Mucosa of descending colon (tissue), 3 donors: ENCODE data around the gene PHF2. TPM values are rescaled to one million over a fixed set of nuclear protein-coding genes. Genes with fewer than 3 reads are reported as not detected.

Source experiments
- ATAC-seq: fragments of 200-7000 bp; cut with Tn5 transposase; one replicate; pipeline ENCODE4 v1.9.1; 2020; ENCODE audit warnings: mild to moderate bottlenecking, moderate library complexity
- DNase-seq, 3 donors: peaks; one replicate each; pipeline ENCODE4 v3.0.0-alpha.2; 2020
- H3K36me3 ChIP-seq: fragments of 200-600 bp; one replicate; pipeline ENCODE4 v1.8.0; 2021; ENCODE audit warnings: low read depth, mild to moderate bottlenecking
- H3K4me1 ChIP-seq: fragments of 200-600 bp; one replicate; pipeline ENCODE4 v1.8.0; 2021; ENCODE audit warnings: low read depth, mild to moderate bottlenecking
- H3K4me3 ChIP-seq: fragments of 200-600 bp; one replicate; pipeline ENCODE4 v1.8.0; 2021; ENCODE audit warnings: mild to moderate bottlenecking
- H3K9me3 ChIP-seq: fragments of 200-600 bp; one replicate; pipeline ENCODE4 v1.8.0; 2021; ENCODE audit warnings: mild to moderate bottlenecking
- CTCF ChIP-seq: fragments of 200-600 bp; IDR thresholded peaks from one replicate; pipeline ENCODE4 v1.8.0; 2022; ENCODE audit warnings: antibody characterized with exemption, mild to moderate bottlenecking
- intact Hi-C, 2 donors: fragments of 100-400 bp; cut with DNase I in 1 of 2; cut with micrococcal nuclease in 1 of 2; formaldehyde crosslinking; loops; one replicate each; pipeline versions ENCODE4 v1.11.0 to v1.11.1; 2022; cut with DNase I, micrococcal nuclease
- total RNA-seq, 3 donors: library from RNA; stranded (reverse); fragmentation: NEBNext Ultra II Directional in 2 of 3; extraction: Animal tissue kit (Norgen Biotek cat#: 25700) in 2 of 3; gene quantifications; one replicate each; pipeline versions ENCODE4 v1.2.1 to v1.2.4, GENCODE V29; 2021 to 2023
- donor health status: DM: no; HTN: no; CAD: no; lungs with moderate emphysema.
- donor health status: DM: no; HTN: no; CAD: no.
- donor health status: DM: no; HTN: yes; CAD: no.

The PHF2 gene
- total RNA-seq, 3 donors from 2014 or later = 19.1 to 42.9 (median 21.7) TPM

- Histone ChIP-seq H3K4me1 (no peaks in the 10 kb centered on the region), H3K4me3 (no peak overlapping the region), H3K9me3 (no peaks in the 10 kb centered on the region), H3K36me3 (peaks cover 12% of the 10 kb centered on the region)
- intact Hi-C loops = no loop called here
- peak in 2 of 3 donors; percentile 16 to 22 for DNase-seq
- ATAC-seq = no peak
- no peak for TF ChIP-seq CTCF
Measured at GRCh38 chr9:93650448-93650847, 74.1 kb downstream of the PHF2 start.

- H3K4me1 ChIP-seq = no peaks in the 10 kb centered on the region
- DNase-seq (peak in 1 of 3 donors; percentile 22), ATAC-seq (no peak)
- intact Hi-C loops = no loop called here
- H3K9me3 ChIP-seq = no peaks in the 10 kb centered on the region
- no peak for TF ChIP-seq CTCF
- H3K4me3 ChIP-seq = no peak overlapping the region
- H3K36me3 ChIP-seq = peaks cover 12% of the 10 kb centered on the region
Measured at GRCh38 chr9:93651521-93651950, 75.2 kb downstream of the PHF2 start.

GRCh38 chr9:93652604-93653592 lies 76.5 kb downstream of the PHF2 start:
- intact Hi-C loops = no loop called here
- peak in 2 of 3 donors; percentile 13 to 36 for DNase-seq
- peaks cover 12% of the 10 kb centered on the region for H3K36me3 ChIP-seq

GRCh38 chr9:93653760-93654159 lies 77.4 kb downstream of the PHF2 start:
- H3K4me3 ChIP-seq = no peak overlapping the region
- intact Hi-C loops = no loop called here
- no peaks in the 10 kb centered on the region for H3K9me3 ChIP-seq
- TF ChIP-seq CTCF = no peak
- DNase-seq = peak in 2 of 3 donors; percentile 6 to 12
- no peak for ATAC-seq
- H3K4me1 ChIP-seq = no peaks in the 10 kb centered on the region
- H3K36me3 ChIP-seq = peaks cover 12% of the 10 kb centered on the region

More at GRCh38 chr9:93652604-93653592, 76.5 kb downstream of the PHF2 start:
- ATAC-seq = no peak
- H3K4me1 ChIP-seq = no peaks in the 10 kb centered on the region
- TF ChIP-seq CTCF = no peak
- H3K4me3 ChIP-seq = no peak overlapping the region
- no peaks in the 10 kb centered on the region for H3K9me3 ChIP-seq

- ATAC-seq (no peak), DNase-seq (peak in 2 of 3 donors; percentile 13 to 27)
- no peak overlapping the region for H3K4me3 ChIP-seq
- peaks cover 6% of the 10 kb centered on the region for H3K36me3 ChIP-seq
- no peaks in the 10 kb centered on the region for H3K4me1 ChIP-seq
- H3K9me3 ChIP-seq = no peaks in the 10 kb centered on the region
- no peak for TF ChIP-seq CTCF
- intact Hi-C loops = no loop called here
Measured at GRCh38 chr9:93654351-93654961, 78.1 kb downstream of the PHF2 start.
